ENCODE measurements around the gene MACROD2.
"Not testable (repeated sequence)": the region's sequence is repeated elsewhere in the genome, so short reads cannot be mapped to it uniquely, and the experiment has no call there.

The MACROD2 gene

GRCh38 chr20:15155848-15156401 lies 1160.6 kb downstream of the MACROD2 start:
- no peak for DNase-seq

GRCh38 chr20:15158533-15158932 lies 1163.2 kb downstream of the MACROD2 start:
- no peak for DNase-seq

GRCh38 chr20:15162079-15162647 lies 1166.8 kb downstream of the MACROD2 start:
- no peak for DNase-seq

- DNase-seq, result no peak
Measured at GRCh38 chr20:15163632-15164031, 1168.3 kb downstream of the MACROD2 start.

GRCh38 chr20:15164726-15165125 lies 1169.4 kb downstream of the MACROD2 start:
- no peak for DNase-seq

GRCh38 chr20:15166744-15167143 lies 1171.4 kb downstream of the MACROD2 start:
- no peak for DNase-seq

- DNase-seq, result no peak
Measured at GRCh38 chr20:15171016-15171415, 1175.7 kb downstream of the MACROD2 start.

GRCh38 chr20:15176929-15177328 lies 1181.6 kb downstream of the MACROD2 start:
- no peak for DNase-seq

GRCh38 chr20:15178581-15178980 lies 1183.3 kb downstream of the MACROD2 start:
- no peak for DNase-seq

GRCh38 chr20:15179381-15179780 lies 1184.1 kb downstream of the MACROD2 start:
- no peak for DNase-seq

GRCh38 chr20:15179781-15180180 lies 1184.5 kb downstream of the MACROD2 start:
- no peak for DNase-seq

GRCh38 chr20:15185322-15185721 lies 1190.0 kb downstream of the MACROD2 start:
- no peak for DNase-seq

- DNase-seq, result no peak
Measured at GRCh38 chr20:15185913-15186312, 1190.6 kb downstream of the MACROD2 start.

- DNase-seq, result no peak
Measured at GRCh38 chr20:15187612-15188011, 1192.3 kb downstream of the MACROD2 start.

- DNase-seq, result no peak
Measured at GRCh38 chr20:15188415-15188814, 1193.1 kb downstream of the MACROD2 start.

GRCh38 chr20:15191082-15191723 lies 1195.9 kb downstream of the MACROD2 start:
- DNase-seq, result no peak

GRCh38 chr20:15195378-15195777 lies 1200.1 kb downstream of the MACROD2 start:
- no peak for DNase-seq

- no peak for DNase-seq
Measured at GRCh38 chr20:15196547-15197255, 1201.4 kb downstream of the MACROD2 start.

- DNase-seq, result not testable (repeated sequence)
Measured at GRCh38 chr20:15198017-15198416, 1202.7 kb downstream of the MACROD2 start.

- no peak for DNase-seq
Measured at GRCh38 chr20:15199698-15200097, 1204.4 kb downstream of the MACROD2 start.

- DNase-seq, result no peak
Measured at GRCh38 chr20:15200147-15200565, 1204.8 kb downstream of the MACROD2 start.

GRCh38 chr20:15201602-15202001 lies 1206.3 kb downstream of the MACROD2 start:
- no peak for DNase-seq

- DNase-seq, result no peak
Measured at GRCh38 chr20:15204234-15204633, 1208.9 kb downstream of the MACROD2 start.

- no peak for DNase-seq
Measured at GRCh38 chr20:15205028-15205427, 1209.7 kb downstream of the MACROD2 start.
